ENCODE measurements around the gene DEXI. TPM values are rescaled to one million over a fixed set of nuclear protein-coding genes. Genes with fewer than 3 reads are reported as not detected.
A peak's percentile ranks its signal among the peaks of the same experiment; 100 is the strongest.

The DEXI gene
- total and polyA plus RNA-seq, 2 experiments from 2014 or later = 42.1 to 101 TPM

DNA sequence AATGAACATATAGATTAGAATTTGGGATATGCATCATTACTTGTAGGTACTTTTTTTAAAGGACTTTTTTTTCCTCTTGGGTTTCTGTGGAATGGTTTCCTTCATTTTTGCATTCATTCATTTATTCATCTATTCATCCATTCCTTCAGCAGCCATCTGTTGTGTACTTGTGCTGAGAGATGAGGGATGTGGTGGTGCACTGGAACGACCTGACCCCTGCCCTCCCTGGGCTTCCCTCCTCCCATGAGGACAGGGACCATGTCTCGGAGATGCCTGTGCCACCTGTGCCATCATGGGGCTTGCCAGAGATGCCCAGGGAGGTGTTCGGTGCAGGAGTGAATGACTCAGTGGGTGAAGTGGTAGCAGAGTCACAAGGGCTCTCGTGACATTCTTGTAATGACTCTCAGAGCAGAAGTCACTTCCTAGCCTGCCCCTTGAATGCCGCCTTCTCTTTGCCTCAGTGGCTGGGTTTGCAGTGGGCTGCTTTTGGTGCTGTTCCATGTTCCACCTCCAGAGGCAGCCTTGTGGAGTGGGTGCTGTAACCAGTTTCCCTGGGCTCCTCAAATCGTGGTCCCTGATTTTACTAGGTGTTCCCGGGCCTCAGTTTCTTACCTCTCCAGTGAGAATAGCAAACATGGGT, 46.0 kb upstream of the DEXI start:
- no peaks in the 10 kb centered on the region for H3K9me2 ChIP-seq (ENCODE audit: insufficient read depth)
- 0 out of 2 replicates have a peak, but pooled peaks cover 9% of the 10 kb centered on the region for H3K36me3 ChIP-seq (ENCODE audit: low read depth)
- H3K4me2 ChIP-seq (ENCODE audit: unreplicated experiment) = no peak overlapping the region
- H2AFZ ChIP-seq = no peak overlapping the region
- H4K20me1 ChIP-seq (ENCODE audit: insufficient read depth) = no peaks in the 10 kb centered on the region
- no peak overlapping the region for H3K27ac ChIP-seq
- TF ChIP-seq EZH2 (IDR thresholded peaks at IDR 0.05; ENCODE audit: insufficient read depth, poor library complexity, severe bottlenecking) (no peak), EZH2phosphoT487 (IDR thresholded peaks at IDR 0.05; ENCODE audit: insufficient read depth, low read depth) (no peak)
- H3K79me2 ChIP-seq (ENCODE audit: insufficient read depth) = no peaks in the 10 kb centered on the region
- in situ Hi-C loops (cut with MboI) = no loop called here
- WGBS, 2 experiments (ENCODE audit: low coverage in 1 of 2, low lambda C conversion rate in 2 of 2, missing lambda C conversion rate in 2 of 2) = 66 to 67% methylated on average over 7 of the region's 7 CpGs
- no peak overlapping the region for H3K9ac ChIP-seq
- H3F3A ChIP-seq (ENCODE audit: insufficient read depth) = peaks cover 15% of the 10 kb centered on the region
- DNase-seq = peak; percentile 27
- H3K4me1 ChIP-seq (ENCODE audit: insufficient read depth) = peaks cover 19% of the 10 kb centered on the region
- H3K27me3 ChIP-seq (replicated peaks; ENCODE audit: insufficient read depth) = no peaks in the 10 kb centered on the region
- H3K9me3 ChIP-seq (ENCODE audit: low read depth) = no peaks in the 10 kb centered on the region
- H3K4me3 ChIP-seq = no peak overlapping the region

- no peak overlapping the region for H3K4me2 ChIP-seq (ENCODE audit: unreplicated experiment)
- in situ Hi-C loops (cut with MboI) = no loop called here
- no peaks in the 10 kb centered on the region for H3K27me3 ChIP-seq (replicated peaks; ENCODE audit: insufficient read depth)
- H3K27ac ChIP-seq = no peak overlapping the region
- H3K9me2 ChIP-seq (ENCODE audit: insufficient read depth) = no peaks in the 10 kb centered on the region
- H3F3A ChIP-seq (ENCODE audit: insufficient read depth) = peaks cover 8% of the 10 kb centered on the region
- no peak for DNase-seq
- no peaks in the 10 kb centered on the region for H4K20me1 ChIP-seq (ENCODE audit: insufficient read depth)
- H2AFZ ChIP-seq = no peak overlapping the region
- 0 out of 2 replicates have a peak, but pooled peaks cover 9% of the 10 kb centered on the region for H3K36me3 ChIP-seq (ENCODE audit: low read depth)
- 97 to 98% methylated on average over 11 of the region's 11 CpGs for WGBS, 2 experiments (ENCODE audit: low coverage in 1 of 2, low lambda C conversion rate in 2 of 2, missing lambda C conversion rate in 2 of 2)
- peaks cover 12% of the 10 kb centered on the region for H3K4me1 ChIP-seq (ENCODE audit: insufficient read depth)
- H3K79me2 ChIP-seq (ENCODE audit: insufficient read depth) = no peaks in the 10 kb centered on the region
- no peak overlapping the region for H3K9ac ChIP-seq
- H3K9me3 ChIP-seq (ENCODE audit: low read depth) = no peaks in the 10 kb centered on the region
- TF ChIP-seq EZH2phosphoT487 (IDR thresholded peaks at IDR 0.05; ENCODE audit: insufficient read depth, low read depth) (no peak), EZH2 (IDR thresholded peaks at IDR 0.05; ENCODE audit: insufficient read depth, poor library complexity, severe bottlenecking) (no peak)
- no peak overlapping the region for H3K4me3 ChIP-seq
Observed at GRCh38 chr16:10987361-10988163, 45.3 kb upstream of the DEXI start.

GRCh38 chr16:10984509-10984908, 42.2 kb upstream of the DEXI start:
- Histone ChIP-seq H3K79me2 (ENCODE audit: insufficient read depth) (no peaks in the 10 kb centered on the region), H3K9me3 (ENCODE audit: low read depth) (no peaks in the 10 kb centered on the region), H2AFZ (no peak overlapping the region), H3K4me3 (no peak overlapping the region), H3K4me2 (ENCODE audit: unreplicated experiment) (no peak overlapping the region), H3K27ac (no peak overlapping the region), H3K36me3 (ENCODE audit: low read depth) (0 out of 2 replicates have a peak, but pooled peaks cover 9% of the 10 kb centered on the region), H3F3A (ENCODE audit: insufficient read depth) (no peaks in the 10 kb centered on the region), H3K9ac (no peak overlapping the region), H3K27me3 (replicated peaks; ENCODE audit: insufficient read depth) (no peaks in the 10 kb centered on the region), H4K20me1 (ENCODE audit: insufficient read depth) (no peaks in the 10 kb centered on the region), H3K9me2 (ENCODE audit: insufficient read depth) (no peaks in the 10 kb centered on the region), H3K4me1 (ENCODE audit: insufficient read depth) (no peaks in the 10 kb centered on the region)
- 60% methylated on average over 6 of the region's 6 CpGs for WGBS, 2 experiments (ENCODE audit: low coverage in 1 of 2, low lambda C conversion rate in 2 of 2, missing lambda C conversion rate in 2 of 2)
- no peak for TF ChIP-seq EZH2phosphoT487 (IDR thresholded peaks at IDR 0.05; ENCODE audit: insufficient read depth, low read depth)
- TF ChIP-seq EZH2 (IDR thresholded peaks at IDR 0.05; ENCODE audit: insufficient read depth, poor library complexity, severe bottlenecking) = no peak
- DNase-seq = peak; percentile 60
- in situ Hi-C loops (cut with MboI) = no loop called here

GRCh38 chr16:10983159-10983558, 40.9 kb upstream of the DEXI start:
- in situ Hi-C loops (cut with MboI) = no loop called here
- 96 to 98% methylated on average over 8 of the region's 8 CpGs for WGBS, 2 experiments (ENCODE audit: low coverage in 1 of 2, low lambda C conversion rate in 2 of 2, missing lambda C conversion rate in 2 of 2)
- H3F3A ChIP-seq (ENCODE audit: insufficient read depth) = no peaks in the 10 kb centered on the region
- H3K9me3 ChIP-seq (ENCODE audit: low read depth) = no peaks in the 10 kb centered on the region
- no peak overlapping the region for H3K4me2 ChIP-seq (ENCODE audit: unreplicated experiment)
- no peak overlapping the region for H3K4me3 ChIP-seq
- H3K36me3 ChIP-seq (ENCODE audit: low read depth) = 0 out of 2 replicates have a peak, but pooled peaks cover 9% of the 10 kb centered on the region
- H2AFZ ChIP-seq = no peak overlapping the region
- H3K27ac ChIP-seq = no peak overlapping the region
- H3K27me3 ChIP-seq (replicated peaks; ENCODE audit: insufficient read depth) = no peaks in the 10 kb centered on the region
- H4K20me1 ChIP-seq (ENCODE audit: insufficient read depth) = no peaks in the 10 kb centered on the region
- H3K79me2 ChIP-seq (ENCODE audit: insufficient read depth) = no peaks in the 10 kb centered on the region
- DNase-seq = no peak
- no peak for TF ChIP-seq EZH2phosphoT487 (IDR thresholded peaks at IDR 0.05; ENCODE audit: insufficient read depth, low read depth)
- no peak for TF ChIP-seq EZH2 (IDR thresholded peaks at IDR 0.05; ENCODE audit: insufficient read depth, poor library complexity, severe bottlenecking)
- no peaks in the 10 kb centered on the region for H3K4me1 ChIP-seq (ENCODE audit: insufficient read depth)
- no peaks in the 10 kb centered on the region for H3K9me2 ChIP-seq (ENCODE audit: insufficient read depth)
- H3K9ac ChIP-seq = no peak overlapping the region

Data from GM23248 (cell line).